ENCODE results near the gene PTPRF. TPM values are rescaled to one million over a fixed set of nuclear protein-coding genes. Genes with fewer than 3 reads are reported as not detected.
A peak's percentile ranks its signal among the peaks of the same experiment; 100 is the strongest.

The PTPRF gene
- total and polyA plus RNA-seq, 10 donors, result 2.7 to 25.0 (median 10.8) TPM

- Histone ChIP-seq H3K9me3 (peaks cover 0 to 64% (median 59%) of the 10 kb centered on the region in 8 donors), H3K4me3 (no peak overlapping the region), H3K27me3 (replicated peaks in 1 of 7) (no peaks in the 10 kb centered on the region), H3K4me1 (peaks cover 0 to 4% (median 0%) of the 10 kb centered on the region in 6 donors), H3K36me3 (no peaks in the 10 kb centered on the region), H3K27ac (no peak overlapping the region)
- TF ChIP-seq CTCF (IDR thresholded peaks at IDR 0.05 in 8 of 11, conservative IDR thresholded peaks at IDR 0.05 in 3 of 11) (no peak), POLR2A (IDR thresholded peaks at IDR 0.05) (no peak), POLR2AphosphoS5 (IDR thresholded peaks at IDR 0.05) (no peak)
- WGBS, 5 donors, result 73 to 93% (median 75%) methylated on average over 1 of the region's 1 CpG
- no peak for DNase-seq
- intact Hi-C loops (cut with DNase I; ENCODE audit: low total_unique reads), result no loop called here
These were observed 42.5 kb upstream of the PTPRF start for GRCh38 chr1:43488165-43488564.

GRCh38 chr1:43491061-43491460, 39.6 kb upstream of the PTPRF start:
- Histone ChIP-seq H3K4me1 (peaks cover 0 to 4% (median 0%) of the 10 kb centered on the region in 6 donors), H3K27ac (no peak overlapping the region), H3K4me3 (no peak overlapping the region), H3K9me3 (peaks cover 0 to 63% (median 59%) of the 10 kb centered on the region in 8 donors), H3K36me3 (no peaks in the 10 kb centered on the region), H3K27me3 (replicated peaks in 1 of 7) (no peaks in the 10 kb centered on the region)
- 74 to 100% (median 87%) methylated on average over 1 of the region's 1 CpG for WGBS, 5 donors
- no peak for DNase-seq
- intact Hi-C loops (cut with DNase I; ENCODE audit: low total_unique reads), result no loop called here
- TF ChIP-seq CTCF (IDR thresholded peaks at IDR 0.05 in 8 of 11, conservative IDR thresholded peaks at IDR 0.05 in 3 of 11), result no peak

- H3K4me3 ChIP-seq, result no peak overlapping the region
- peaks cover 0 to 4% (median 0%) of the 10 kb centered on the region in 6 donors for H3K4me1 ChIP-seq
- peak overlapping the region in 6 of 8 donors; percentile 11 to 55 (median 37) for H3K27ac ChIP-seq
- H3K27me3 ChIP-seq (replicated peaks in 1 of 7), result no peaks in the 10 kb centered on the region
- H3K9me3 ChIP-seq, result peaks cover 0 to 48% (median 45%) of the 10 kb centered on the region in 8 donors
- TF ChIP-seq POLR2A (IDR thresholded peaks at IDR 0.05) (no peak), POLR2AphosphoS5 (IDR thresholded peaks at IDR 0.05) (peak in 1 of 3 donors; percentile 18), CTCF (IDR thresholded peaks at IDR 0.05 in 8 of 11, conservative IDR thresholded peaks at IDR 0.05 in 3 of 11) (no peak)
- WGBS, 5 donors, result 41 to 87% (median 59%) methylated on average over 2 of the region's 2 CpGs
- intact Hi-C loops (cut with DNase I; ENCODE audit: low total_unique reads), result no loop called here
- no peaks in the 10 kb centered on the region for H3K36me3 ChIP-seq
- no peak for DNase-seq
These were observed 37.9 kb upstream of the PTPRF start for GRCh38 chr1:43492826-43493225.

GRCh38 chr1:43493661-43494450, 36.8 kb upstream of the PTPRF start:
- 63 to 73% (median 70%) methylated on average over 11 of the region's 11 CpGs for WGBS, 5 donors
- Histone ChIP-seq H3K27ac (no peak overlapping the region), H3K4me1 (peaks cover 0 to 4% (median 0%) of the 10 kb centered on the region in 6 donors), H3K4me3 (no peak overlapping the region), H3K36me3 (no peaks in the 10 kb centered on the region), H3K27me3 (replicated peaks in 1 of 7) (no peaks in the 10 kb centered on the region), H3K9me3 (peaks cover 0 to 38% (median 34%) of the 10 kb centered on the region in 8 donors)
- TF ChIP-seq POLR2A (IDR thresholded peaks at IDR 0.05), result no peak
- TF ChIP-seq POLR2AphosphoS5 (IDR thresholded peaks at IDR 0.05), result no peak
- no peak for TF ChIP-seq CTCF (IDR thresholded peaks at IDR 0.05 in 8 of 11, conservative IDR thresholded peaks at IDR 0.05 in 3 of 11)
- DNase-seq, result no peak
- intact Hi-C loops (cut with DNase I; ENCODE audit: low total_unique reads), result no loop called here

All from spleen (tissue), 11 donors.